RWPE2 (cell line): ENCODE results near the gene ARHGAP18.

ENCODE experiments used
- ATAC-seq: fragments of 200-7000 bp; cut with Tn5 transposase; 3 replicates; pipeline ENCODE4 v1.9.1; 2021; ENCODE audit warnings: low read depth
- DNase-seq: peaks from one replicate; pipeline ENCODE4 v3.0.0-alpha.2; 2020; ENCODE audit warnings: low spot score
- H3K27ac ChIP-seq: fragments of 450-650 bp; 2 replicates; pipeline ENCODE4 v1.5.1; 2017; ENCODE audit warnings: mild to moderate bottlenecking; ENCODE audit not compliant: poor library complexity, severe bottlenecking
- H3K27me3 ChIP-seq: fragments of 250-450 bp; sonication (Bioruptor Pico); 2 replicates; pipeline ENCODE4 v1.5.1; 2021; ENCODE audit warnings: mild to moderate bottlenecking, moderate library complexity; ENCODE audit not compliant: insufficient read depth, poor library complexity, severe bottlenecking
- H3K36me3 ChIP-seq: fragments of 250-450 bp; sonication (Bioruptor Pico); 2 replicates; pipeline ENCODE4 v1.5.1; 2020; ENCODE audit warnings: low read depth, mild to moderate bottlenecking, moderate library complexity
- H3K4me1 ChIP-seq: fragments of 250-450 bp; sonication (Bioruptor Pico); 2 replicates; pipeline ENCODE4 v1.5.1; 2021; ENCODE audit warnings: mild to moderate bottlenecking, moderate library complexity; ENCODE audit not compliant: insufficient read depth, poor library complexity, severe bottlenecking
- H3K4me3 ChIP-seq: fragments of 250-450 bp; sonication (Bioruptor Pico); 2 replicates; pipeline ENCODE4 v1.5.1; 2021; ENCODE audit warnings: mild to moderate bottlenecking, moderate library complexity; ENCODE audit not compliant: severe bottlenecking
- H3K9me3 ChIP-seq: fragments of 250-450 bp; sonication (Bioruptor Pico); 2 replicates; pipeline ENCODE4 v1.5.1; 2021; ENCODE audit warnings: mild to moderate bottlenecking, moderate library complexity; ENCODE audit not compliant: severe bottlenecking
- TF ChIP-seq, protein P1 (sequence below): fragments of 450-650 bp; IDR thresholded peaks from one replicate; pipeline ENCODE4 v1.5.1; 2017; ENCODE audit warnings: mild to moderate bottlenecking, moderate library complexity; ENCODE audit not compliant: poor library complexity, severe bottlenecking

Gene ARHGAP18

DNA sequence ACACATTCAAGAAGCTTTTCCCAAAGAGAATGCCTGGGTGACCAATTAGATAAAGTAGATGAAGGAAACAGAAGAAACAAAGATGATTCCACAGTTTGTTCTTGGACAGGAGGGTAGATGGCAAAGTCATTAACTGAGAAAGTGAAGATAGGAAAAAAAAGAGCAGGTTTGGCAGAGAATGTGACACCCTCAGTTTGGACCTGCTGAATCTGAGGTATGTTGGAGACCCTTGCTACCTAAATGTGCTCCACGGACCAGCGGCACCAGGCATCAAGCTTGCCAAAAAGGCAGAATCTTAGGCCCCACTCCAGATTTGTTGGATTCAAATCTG lies 49.7 kb downstream of the ARHGAP18 start:
- Histone ChIP-seq H3K9me3 (no peaks in the 10 kb centered on the region), H3K4me1 (no peaks in the 10 kb centered on the region), H3K27ac (peak overlapping the region; percentile 19), H3K27me3 (no peaks in the 10 kb centered on the region), H3K36me3 (no peaks in the 10 kb centered on the region), H3K4me3 (peak overlapping the region; percentile 21)
- TF ChIP-seq, protein P1, sequence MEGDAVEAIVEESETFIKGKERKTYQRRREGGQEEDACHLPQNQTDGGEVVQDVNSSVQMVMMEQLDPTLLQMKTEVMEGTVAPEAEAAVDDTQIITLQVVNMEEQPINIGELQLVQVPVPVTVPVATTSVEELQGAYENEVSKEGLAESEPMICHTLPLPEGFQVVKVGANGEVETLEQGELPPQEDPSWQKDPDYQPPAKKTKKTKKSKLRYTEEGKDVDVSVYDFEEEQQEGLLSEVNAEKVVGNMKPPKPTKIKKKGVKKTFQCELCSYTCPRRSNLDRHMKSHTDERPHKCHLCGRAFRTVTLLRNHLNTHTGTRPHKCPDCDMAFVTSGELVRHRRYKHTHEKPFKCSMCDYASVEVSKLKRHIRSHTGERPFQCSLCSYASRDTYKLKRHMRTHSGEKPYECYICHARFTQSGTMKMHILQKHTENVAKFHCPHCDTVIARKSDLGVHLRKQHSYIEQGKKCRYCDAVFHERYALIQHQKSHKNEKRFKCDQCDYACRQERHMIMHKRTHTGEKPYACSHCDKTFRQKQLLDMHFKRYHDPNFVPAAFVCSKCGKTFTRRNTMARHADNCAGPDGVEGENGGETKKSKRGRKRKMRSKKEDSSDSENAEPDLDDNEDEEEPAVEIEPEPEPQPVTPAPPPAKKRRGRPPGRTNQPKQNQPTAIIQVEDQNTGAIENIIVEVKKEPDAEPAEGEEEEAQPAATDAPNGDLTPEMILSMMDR: no peak
- ATAC-seq: peak; percentile 39; the same call in 2 of the 3 replicates
- no peak for DNase-seq

DNA sequence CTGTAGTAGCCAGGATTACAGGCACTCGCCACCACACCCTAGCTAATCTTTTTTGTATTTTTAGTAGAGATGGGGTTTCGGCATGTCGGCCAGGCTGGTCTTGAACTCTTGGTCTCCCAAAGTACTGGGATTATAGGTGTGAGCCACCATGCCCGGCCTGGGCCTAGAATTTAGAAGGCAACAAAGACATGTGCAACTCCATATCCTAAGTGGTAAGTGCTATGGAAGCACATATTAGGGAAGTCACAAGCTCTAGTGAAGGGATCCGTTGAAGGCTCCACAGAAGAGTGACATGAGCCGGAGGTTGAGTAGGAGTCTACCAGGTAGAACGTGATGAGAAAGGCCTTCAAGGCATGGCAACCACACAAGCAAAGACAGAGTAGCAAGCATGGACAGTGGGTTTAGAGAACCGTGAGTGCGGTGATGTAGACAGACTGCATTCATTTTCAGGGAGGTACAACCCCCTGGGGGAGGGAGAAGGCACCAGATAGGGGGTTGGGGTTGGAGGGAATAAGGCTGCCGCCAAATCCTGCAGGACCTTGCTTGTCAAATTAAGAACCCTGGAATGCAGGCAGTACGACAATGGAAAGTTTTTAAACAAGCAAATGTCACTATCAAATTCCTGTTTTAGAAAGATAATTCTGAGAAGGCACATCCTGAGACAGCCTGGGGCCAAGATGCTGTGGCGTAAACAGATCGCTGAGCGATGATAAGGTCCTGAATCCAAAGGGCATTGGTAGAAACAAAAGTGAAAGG lies 50.2 kb downstream of the ARHGAP18 start:
- TF ChIP-seq, protein P1: no peak
- peak; percentile 84 for ATAC-seq
- H3K27me3 ChIP-seq: no peaks in the 10 kb centered on the region
- no peaks in the 10 kb centered on the region for H3K4me1 ChIP-seq
- DNase-seq: no peak
- H3K27ac ChIP-seq: peak overlapping the region; percentile 19
- H3K4me3 ChIP-seq: peak overlapping the region; percentile 21
- no peaks in the 10 kb centered on the region for H3K36me3 ChIP-seq
- no peaks in the 10 kb centered on the region for H3K9me3 ChIP-seq

DNA sequence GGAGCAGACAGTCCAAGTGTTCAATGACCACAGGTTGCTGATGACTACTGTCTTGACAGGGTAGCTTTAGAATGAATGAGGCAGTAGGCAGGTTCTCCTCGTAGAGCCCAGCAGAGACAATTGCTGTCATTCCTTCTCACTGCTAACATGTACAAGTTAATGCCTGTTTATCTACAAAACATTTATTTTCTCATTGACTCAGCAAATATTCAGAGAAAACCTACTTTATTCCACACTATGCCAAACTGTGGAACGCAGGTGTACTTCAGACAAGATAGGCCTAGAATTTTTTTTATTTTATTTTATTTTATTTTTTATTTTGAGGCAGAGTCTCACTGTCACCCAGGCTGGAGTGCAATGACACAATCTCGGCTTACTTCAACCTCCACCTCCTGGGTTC lies 50.8 kb downstream of the ARHGAP18 start:
- H3K4me1 ChIP-seq: no peaks in the 10 kb centered on the region
- DNase-seq (no peak), ATAC-seq (no peak)
- TF ChIP-seq, protein P1: no peak
- no peaks in the 10 kb centered on the region for H3K27me3 ChIP-seq
- no peaks in the 10 kb centered on the region for H3K9me3 ChIP-seq
- no peak overlapping the region for H3K4me3 ChIP-seq
- H3K36me3 ChIP-seq: no peaks in the 10 kb centered on the region
- no peak overlapping the region for H3K27ac ChIP-seq

DNA sequence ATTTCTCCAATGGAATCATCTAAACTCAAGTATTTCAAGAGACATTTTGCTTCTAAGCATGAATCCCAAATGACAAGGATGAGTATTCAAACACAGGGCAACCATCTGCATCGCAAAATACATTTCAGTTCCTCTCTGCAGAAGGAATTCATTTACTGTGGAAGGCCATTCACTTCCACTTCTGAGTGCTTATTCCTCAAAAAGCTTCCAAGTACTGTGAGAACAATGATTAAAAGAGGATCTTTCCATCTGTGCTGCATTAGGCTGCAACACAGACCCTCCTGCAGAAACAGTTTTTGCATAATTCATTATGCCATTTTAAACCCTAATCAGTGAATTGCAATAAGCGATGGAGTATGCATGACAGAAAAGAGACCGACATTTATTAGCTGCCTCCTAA lies 52.5 kb downstream of the ARHGAP18 start:
- H3K4me1 ChIP-seq: no peaks in the 10 kb centered on the region
- no peak overlapping the region for H3K4me3 ChIP-seq
- DNase-seq (no peak), ATAC-seq (no peak)
- no peaks in the 10 kb centered on the region for H3K27me3 ChIP-seq
- TF ChIP-seq, protein P1: no peak
- no peak overlapping the region for H3K27ac ChIP-seq
- H3K36me3 ChIP-seq: no peaks in the 10 kb centered on the region
- H3K9me3 ChIP-seq: no peaks in the 10 kb centered on the region

DNA sequence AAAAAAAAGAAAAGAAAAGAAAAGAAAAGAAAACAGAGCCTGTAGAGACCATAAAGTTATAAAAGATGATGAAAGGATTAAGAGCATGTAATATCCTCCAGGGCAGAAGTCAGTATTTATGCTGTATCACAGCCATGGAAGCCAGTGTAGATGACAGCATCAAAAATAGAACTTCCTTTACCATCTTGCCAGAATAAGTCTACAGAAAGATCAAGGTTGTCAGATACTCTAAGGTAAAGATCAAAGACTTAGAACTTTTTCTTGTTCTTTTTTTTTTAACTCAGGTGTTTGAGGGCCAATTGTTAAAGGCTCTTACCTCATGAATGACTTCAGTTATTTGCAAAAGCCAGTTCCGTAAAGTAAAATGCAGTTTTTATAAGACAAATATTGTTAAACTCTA lies 54.6 kb downstream of the ARHGAP18 start:
- no peaks in the 10 kb centered on the region for H3K9me3 ChIP-seq
- H3K27ac ChIP-seq: no peak overlapping the region
- ATAC-seq (no peak), DNase-seq (no peak)
- TF ChIP-seq, protein P1: no peak
- no peaks in the 10 kb centered on the region for H3K27me3 ChIP-seq
- H3K36me3 ChIP-seq: no peaks in the 10 kb centered on the region
- H3K4me3 ChIP-seq: no peak overlapping the region
- no peaks in the 10 kb centered on the region for H3K4me1 ChIP-seq
